NCI-H774 (cell line): ENCODE data around the gene TBCD.
"Not testable (repeated sequence)": the region's sequence is repeated elsewhere in the genome, so short reads cannot be mapped to it uniquely, and the experiment has no call there.

Source experiments
- DNase-seq: peaks from one replicate; lab custom pipeline; 2025; lab: John Stamatoyannopoulos, UW

TBCD gene

DNA sequence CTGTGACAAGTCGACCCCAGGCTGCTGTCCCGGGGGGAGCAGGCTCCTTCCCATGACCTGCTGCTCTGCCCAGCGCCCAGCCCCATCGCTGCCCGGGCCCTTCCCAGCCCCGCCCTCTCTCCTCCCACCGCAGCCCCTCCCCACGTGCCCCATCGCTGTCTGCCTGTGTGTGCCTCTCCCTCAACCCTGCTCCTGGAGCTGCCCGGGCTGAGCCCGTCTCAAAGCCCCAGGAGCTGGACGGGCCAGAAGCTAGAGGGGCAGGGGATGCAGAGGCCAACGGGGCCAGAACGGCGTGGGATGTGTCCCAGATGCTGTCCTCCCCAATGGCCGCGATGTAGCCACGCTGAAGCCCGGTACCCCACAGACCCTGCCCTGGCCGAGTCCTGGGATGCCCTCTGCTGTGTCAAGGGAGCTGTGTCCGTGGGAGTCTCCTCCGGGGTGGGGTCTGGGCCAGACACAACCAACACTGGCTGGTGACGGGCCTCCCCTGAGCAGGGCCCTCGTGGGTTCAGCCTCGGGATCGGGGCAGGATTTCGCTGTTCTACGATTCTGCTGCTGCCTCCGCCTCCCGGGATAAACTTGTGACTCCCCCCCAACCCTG, 206.2 kb downstream of the TBCD start:
- DNase-seq: no peak

DNA sequence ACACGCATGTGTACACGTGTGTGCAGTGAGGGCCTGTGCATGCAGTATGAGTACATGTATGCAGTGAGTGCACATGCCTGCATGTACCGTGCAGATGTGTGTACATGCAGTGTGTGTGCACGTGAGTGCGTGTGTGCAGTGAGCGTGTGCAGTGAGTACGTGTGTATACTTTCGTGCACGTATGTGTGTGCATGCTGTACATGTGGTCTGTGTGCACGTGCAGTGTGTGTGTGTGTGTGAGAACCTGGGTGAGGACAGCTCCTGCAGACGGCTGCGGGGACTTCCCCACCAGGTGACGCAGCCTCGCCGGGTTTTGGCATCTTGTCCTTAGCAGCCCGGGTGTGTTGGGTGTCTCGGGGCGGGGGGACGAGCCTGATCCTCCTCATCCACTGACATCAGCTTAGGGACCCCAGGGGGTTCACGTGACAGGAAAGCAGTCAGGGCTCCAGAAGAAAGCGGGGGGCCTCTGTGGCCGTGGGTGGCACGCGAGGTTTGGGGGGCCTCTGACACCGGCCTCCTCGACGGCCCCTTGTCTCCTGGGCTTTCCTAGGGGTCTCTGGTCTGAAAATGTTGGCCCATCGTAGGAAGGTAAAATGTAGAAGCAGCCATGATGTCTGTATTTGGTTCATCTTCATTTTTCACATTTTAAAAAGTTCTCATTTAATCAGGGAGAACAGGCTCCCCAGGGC, 207.5 kb downstream of the TBCD start:
- no peak for DNase-seq

DNA sequence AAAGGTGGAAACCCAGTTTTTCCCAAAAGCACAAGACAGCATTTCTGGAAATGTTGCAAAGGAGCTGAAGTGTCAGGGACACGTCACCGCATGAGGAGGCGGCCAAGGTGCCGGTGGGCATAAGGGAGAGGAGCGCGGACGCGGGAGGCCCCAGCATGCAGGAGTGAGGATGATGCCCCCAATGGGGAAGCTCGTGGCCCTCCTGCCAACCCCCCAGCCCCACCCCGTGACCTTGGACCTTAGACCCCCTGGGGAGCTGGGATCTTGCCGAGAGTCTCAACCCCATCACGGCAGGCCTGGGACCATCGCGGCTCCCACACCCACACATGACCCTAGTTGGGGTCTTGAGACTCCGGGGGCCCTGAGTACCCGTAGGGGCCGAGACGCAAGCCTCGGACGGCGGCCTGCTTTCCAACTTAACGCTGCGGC, 208.1 kb downstream of the TBCD start:
- DNase-seq: no peak

DNA sequence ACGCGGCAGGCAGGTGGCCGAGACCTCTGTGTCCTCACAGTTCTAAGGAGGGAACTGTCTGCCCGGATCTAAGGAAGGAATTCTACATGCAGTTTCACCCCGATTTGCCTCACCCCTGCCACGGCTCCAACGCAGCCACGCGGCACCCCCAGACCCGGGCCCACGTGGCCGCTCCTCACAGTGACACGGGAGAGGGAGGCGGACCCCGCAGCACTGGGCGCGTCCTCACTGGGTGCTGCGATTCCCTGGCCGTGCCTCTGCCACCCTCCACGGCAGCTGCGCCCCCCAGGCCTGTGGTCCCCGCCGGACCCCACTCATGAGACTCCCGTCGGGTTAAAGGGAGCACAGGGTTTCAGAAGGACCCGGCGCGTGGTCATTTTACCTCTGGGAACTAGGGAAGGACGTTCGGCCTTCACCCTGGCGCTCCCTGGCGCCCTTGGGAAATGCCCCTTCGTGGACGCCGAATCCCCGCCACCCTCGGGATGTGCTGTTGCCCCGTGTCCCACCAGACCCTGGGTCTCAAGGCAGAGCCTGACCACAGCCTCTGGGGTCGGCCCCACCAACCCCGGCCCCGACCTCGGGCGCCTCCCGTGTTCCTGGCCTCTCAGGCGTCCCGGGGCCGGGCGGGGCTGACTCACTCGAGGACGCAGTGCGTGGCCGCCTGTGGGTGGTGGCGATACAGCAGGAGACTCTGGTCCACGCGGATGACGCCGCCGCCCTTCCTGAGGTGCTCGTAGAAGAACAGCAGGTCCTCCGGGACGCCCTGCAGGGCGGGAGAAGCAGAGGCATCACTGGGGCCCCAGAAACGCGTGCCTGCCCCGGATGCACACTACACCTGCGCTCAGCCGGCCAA, 208.8 kb downstream of the TBCD start:
- no peak for DNase-seq

DNA sequence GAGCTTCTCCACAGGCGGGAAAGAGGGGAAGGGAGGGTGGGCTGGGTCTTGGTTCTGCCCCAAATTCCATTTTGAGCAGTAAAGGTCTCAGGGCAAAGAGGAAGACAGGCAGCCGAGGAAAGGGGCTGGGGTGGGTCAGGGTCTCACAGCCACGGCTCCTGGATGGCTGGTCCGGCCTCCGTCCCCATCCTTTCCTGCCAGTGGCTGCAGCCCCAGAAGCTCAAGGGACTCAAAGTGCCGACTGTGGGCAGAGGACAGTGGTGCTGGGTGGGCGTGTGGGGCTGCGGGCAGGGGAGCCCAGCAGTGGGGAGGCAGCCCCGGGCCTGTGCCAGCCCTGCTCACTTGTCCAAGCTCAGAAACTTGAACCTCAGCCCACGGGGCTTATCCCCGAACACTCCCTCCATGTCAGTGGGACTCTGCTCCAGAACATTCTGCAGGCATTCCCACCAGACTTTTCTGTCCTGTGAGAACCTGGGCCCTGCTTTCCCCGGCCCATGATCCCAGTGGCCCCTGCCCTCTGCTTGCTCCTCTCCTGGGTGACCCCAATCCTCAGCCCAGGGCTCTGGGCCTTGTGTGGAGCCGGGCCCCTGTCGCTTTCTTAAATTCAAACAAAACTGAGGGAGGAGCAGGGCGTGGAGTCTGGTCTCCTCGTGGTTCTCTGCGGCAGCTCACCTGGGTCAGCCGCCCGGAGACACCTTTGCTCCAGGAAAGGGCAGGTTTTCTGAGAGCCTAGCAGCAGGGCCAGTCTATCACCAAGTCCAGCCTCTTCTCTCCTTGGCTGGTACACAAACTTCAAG, 209.7 kb downstream of the TBCD start:
- DNase-seq: no peak

DNA sequence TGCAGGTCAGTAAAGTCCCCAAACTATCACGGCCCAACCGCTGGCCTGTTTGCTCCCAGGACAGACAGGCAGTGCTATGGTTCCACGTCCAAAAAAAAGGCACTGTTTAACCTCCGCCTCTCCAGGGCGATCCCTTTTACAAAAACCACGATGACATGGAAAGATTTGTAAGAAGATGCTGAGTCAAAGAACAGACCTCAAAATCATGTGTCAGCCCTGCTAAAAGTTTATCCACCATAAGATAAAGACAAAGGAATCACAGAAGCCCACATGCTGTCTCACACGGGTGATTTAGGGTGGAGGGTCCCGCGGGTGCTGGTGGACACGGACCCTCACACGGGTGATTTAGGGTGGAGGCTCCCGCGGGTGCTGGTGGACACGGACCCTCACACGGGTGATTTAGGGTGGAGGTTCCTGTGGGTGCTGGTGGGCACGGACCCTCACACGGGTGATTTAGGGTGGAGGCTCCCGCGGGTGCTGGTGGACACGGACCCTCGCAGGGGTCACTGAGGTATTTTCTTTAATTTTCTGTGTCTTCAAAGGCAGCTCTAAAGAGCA, 210.4 kb downstream of the TBCD start:
- DNase-seq: no peak

DNA sequence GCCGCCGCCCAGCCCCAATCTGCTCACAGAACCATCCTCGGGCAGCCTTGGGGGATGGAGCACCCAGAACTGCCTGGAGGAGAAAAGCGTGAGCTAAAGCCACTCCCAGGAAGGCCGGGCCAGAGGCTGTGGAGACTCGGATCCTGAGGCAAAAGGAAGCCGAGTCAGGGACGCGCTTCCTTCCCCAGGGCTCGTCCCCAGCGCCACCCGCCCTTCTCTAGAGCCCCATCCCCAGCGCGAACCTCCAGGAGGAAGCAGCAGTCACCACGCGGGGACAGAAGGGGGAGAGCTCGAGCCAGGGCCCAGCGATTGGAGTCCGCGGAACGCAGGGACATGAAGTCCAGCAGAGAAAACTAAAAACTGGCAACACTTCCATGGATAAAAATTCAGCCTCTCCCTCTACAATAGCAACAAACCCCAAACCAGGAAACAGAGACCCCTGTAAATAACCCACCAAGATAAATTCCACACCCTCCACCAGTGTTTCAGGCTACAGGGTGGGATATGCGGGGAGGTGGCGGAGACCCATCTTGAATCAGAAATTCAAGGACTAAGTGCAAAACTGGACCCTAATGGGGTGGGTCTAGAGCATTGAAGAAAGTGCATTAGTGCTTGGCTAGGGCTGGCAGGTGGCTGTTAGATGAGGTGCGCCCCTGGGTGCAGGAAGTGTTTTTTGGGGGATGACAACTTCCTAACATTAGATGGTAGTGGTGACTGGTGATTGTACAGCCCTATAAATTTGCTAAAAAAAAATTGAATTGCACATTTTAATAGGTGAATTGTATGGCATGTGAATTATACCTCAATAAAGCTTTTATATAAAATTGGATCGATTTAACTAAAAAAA, 211.5 kb downstream of the TBCD start:
- no peak for DNase-seq

DNA sequence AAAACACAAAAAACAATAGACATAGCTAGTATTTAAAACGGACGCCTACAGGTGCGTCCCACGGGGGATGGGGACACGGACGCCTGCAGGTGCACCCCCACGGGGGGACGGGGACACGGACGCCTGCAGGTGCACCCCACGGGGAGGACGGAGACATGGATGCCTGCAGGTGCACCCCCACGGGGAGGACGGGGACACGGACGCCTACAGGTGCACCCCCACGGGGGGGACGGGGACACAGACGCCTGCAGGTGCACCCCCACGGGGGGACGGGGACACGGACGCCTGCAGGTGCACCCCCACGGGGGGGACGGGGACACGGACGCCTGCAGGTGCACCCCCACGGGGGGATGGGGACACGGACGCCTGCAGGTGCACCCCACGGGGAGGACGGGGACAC, 212.6 kb downstream of the TBCD start:
- DNase-seq: not testable (repeated sequence)

DNA sequence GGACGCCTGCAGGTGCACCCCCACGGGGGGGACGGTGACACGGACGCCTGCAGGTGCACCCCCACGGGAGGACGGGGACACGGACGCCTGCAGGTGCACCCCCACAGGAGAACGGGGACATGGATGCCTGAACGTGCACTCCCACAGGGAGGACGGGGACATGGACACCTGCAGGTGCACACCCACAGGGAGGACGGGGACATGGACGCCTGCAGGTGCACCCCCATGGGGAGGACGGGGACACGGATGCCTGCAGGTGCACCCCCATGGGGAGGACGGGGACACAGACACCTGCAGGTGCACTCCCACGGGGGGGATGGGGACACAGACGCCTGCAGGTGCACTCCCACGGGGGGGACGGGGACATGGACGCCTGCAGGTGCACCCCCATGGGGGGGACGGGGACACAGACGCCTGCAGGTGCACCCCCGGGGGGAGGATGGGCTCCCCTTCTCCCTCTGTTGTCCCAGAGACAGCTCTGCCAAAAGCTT, 213.0 kb downstream of the TBCD start:
- no peak for DNase-seq

DNA sequence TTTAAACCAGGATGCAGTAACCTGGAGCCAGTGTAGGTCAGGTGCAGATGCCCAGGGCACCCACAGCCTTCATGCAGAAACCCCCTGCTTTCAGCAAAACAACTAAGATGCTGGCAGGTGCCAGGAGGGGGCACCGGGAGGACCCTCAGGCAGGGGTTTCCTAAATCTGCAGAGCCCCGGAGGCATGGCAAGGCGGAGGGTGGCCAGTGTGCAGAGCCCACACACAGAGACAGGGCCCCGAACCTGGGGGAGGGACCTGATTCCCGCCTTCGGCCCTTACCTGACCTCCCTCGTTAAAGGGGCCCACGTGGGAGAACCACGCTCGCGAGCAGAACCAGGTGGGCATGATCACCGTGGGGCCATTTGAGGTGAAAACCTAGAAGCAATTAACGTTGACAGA, 213.5 kb downstream of the TBCD start:
- DNase-seq: no peak

DNA sequence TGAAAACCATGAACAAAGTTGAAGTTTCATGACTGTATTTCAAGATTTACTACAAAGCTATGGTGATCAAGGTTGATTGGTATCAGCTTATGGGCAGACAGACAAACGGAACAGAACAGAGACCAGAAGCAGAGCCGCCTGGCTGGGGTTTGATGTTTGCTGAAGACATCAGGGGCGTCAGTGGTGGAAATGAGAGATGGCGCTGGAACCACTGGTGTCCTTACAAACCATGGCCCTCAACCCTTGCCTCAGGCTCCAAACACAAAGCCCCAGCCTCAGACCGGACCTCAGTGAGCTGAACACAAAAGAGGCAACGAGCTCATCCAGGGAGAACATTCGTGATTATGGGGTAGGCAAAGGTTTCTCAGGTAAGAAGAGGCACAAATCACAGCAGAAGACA, 214.6 kb downstream of the TBCD start:
- no peak for DNase-seq

DNA sequence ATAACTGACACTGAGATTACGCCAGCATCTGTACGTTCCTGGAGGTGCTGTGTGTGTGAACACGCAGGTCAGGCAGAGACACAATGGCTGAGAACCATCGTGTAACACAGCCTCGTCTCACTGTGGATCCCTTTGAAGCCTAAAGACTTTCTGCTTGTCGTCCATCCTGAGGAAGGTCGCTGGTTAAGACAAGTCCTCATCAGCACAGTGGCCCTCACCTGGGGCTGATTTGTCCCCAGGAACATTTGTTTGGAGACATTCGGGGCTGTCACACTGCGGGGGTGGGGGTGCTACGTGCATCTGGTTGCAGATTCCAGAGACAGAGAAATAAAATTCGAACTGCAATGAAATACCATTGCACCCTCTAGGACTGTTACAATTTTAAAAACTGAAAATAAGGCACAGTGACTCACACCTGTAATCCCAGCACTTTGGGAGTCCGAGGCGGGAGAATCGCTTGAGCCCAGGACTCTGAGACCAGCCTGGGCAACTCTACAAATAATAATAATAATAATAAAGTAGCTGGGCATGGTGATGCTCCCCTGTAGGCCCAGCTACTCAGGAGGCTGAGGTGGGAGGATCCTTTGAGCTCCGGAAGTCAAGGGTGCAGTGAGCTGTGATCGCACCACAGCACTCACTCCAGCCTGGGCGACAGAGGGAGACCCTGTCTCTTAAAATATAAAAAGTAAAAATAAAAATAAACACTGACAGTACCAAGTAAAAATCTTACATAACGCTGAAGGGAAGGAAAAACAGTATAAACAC, 215.6 kb downstream of the TBCD start:
- no peak for DNase-seq

DNA sequence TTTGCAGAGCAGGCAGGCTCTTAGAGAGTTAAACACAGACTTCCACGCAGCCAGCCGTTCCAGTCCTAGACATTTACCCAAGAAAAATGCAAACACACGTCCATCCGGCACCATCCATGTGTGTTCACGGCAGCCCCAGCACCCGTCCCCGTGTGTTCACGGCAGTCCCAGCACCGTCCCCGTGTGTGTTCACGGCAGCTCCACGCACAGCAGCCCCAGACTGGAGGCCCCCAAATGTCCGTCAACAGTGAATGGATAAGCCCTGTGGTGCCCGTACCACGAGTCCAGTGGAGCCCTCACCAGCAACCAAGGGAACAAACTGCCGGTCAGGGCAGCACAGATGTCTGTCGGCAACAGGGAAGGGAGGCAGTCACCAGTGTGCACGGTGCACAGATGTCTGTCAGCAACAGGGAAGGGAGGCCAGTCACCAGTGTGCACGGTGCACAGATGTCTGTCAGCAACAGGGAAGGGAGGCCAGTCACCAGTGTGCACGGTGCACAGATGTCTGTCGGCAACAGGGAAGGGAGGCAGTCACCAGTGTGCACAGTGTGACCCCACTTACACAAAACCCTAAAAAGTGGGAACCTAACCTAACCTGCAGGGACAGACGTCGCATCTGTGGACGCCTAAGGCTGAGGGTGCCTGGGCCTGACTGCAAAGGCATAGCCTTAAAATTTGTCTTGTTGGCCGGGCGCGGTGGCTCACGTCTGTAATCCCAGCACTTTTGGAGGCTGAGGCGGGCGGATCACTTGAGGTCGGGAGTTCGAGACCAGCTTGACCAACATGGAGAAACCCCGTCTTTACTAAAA, 216.4 kb downstream of the TBCD start:
- DNase-seq: not testable (repeated sequence)

DNA sequence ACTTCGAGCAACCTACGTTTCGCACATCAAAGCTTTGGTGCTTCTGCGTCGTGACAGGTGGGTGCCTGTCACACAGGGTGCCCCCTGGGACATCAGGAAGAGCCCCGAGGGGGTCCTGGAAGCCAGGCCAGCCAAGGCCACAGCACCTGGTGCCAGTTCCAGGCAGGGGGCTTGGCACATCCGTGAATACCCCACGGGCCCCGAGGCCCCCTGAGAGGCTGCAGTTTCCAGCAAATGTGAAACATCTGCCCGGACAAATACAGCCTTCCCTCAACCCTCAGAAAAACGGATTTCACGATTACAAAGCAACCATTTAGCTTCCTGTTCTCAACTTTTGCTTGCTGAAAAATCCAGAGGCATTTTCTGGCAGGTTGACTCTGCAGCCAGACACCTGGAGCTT, 218.2 kb downstream of the TBCD start:
- DNase-seq: no peak

DNA sequence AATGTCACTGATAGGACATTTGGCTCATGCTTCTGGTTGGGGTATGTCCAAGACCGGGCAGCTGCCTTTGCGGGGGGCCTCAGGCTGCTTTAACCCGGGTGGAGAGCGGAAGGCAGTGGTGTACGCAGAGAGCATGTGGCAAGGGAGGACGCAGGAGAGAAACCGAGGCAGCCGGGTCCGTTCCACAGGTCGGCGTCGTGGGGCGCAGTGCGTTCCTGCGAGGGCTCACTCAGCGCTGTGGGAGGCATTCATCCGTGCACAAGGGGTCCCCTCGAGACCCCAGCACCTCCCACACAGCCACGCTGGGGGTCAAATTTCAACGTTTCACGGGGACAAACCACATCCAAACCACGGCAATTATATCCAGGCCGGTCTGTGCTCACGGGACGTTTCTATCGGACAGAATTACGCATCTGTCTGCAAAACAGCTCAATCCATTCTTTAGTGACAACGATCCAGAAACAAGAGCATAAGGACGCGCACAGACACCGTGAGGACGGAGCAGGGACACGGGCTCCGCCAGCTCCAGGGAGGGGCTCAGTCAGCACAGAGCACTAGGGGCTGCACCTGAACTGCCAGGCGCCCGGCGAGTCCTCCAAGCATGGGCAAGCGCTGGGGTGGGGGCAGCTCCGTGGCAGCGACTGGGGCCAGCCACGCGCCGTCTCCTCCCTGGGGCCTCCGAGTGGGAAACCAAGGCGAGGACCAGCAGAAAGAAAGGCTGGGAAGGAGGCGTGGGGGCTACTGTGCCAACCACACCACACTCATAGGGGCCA, 219.1 kb downstream of the TBCD start:
- DNase-seq: no peak

DNA sequence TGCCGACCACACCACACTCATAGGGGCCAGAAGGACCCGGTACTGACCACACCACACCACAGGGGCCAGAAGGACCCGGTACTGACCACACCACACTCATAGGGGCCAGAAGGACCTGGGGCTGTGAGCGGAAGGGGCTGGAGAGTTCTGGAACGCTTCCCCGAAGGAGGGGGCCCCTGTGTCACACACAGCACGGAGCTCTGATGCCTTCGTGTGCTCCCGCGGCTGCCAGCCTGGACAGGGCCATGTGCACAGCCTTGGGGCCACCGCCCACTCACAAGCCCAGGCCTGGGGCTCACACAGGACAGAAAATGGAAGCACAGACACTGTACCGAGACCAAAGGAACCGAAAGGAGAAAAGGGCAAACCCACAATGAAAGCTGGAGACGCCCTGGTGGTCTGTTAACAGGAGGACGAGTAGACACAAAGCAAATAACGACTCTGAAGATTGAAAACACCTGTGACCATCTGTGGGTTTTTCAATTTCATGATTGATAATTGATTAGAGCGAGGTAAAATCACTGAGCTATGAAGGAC, 221.0 kb downstream of the TBCD start:
- DNase-seq: no peak

DNA sequence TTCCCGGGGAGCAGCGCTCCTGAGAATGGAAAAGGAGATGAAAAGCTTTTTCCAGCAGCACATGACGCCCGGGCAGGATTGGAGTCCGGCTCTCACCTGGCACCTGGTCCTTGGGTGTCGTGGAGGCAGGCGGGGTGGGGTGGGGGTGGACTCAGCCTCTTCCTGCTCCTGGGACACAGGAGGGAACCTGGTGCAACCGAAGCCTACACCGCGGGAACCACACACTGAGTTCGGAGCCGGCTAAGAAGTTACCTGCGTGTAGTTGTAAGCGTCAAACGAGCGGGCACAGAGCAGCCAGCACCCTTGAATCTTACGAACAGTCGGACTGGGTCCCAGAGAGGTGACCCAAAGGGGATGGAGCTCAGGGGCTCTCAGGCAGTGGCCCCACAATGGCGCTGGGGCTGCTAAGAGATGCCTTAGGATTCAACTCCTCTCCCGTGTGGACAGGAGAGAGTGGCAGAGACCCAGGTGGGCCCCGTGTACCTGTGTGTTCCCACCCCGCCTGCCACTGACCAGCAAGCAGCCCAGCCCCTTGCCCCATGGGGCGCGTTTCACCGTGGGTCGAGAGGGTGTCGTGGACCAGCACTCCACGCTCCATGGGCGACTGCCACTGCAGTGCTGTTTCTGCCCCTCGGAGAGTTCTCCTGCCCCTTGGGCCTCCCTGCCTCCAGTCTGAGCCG, 221.7 kb downstream of the TBCD start:
- no peak for DNase-seq
